AG10803 (cell line): ENCODE data around the gene ZNF275.
"Not testable (repeated sequence)": the region's sequence is repeated elsewhere in the genome, so short reads cannot be mapped to it uniquely, and the experiment has no call there.

Experiments
- DNase-seq: peaks from one replicate; pipeline ENCODE4 v3.0.0; 2010; ENCODE audit warnings: low read depth
- H3K4me3 ChIP-seq: 2 replicates; pipeline ENCODE4 v1.5.1; 2011; ENCODE audit warnings: mild to moderate bottlenecking, low read length, control low read depth
- TF ChIP-seq, protein P1 (sequence below): conservative IDR thresholded peaks from 2 replicates; pipeline ENCODE4 v1.5.1; 2011; ENCODE audit warnings: mild to moderate bottlenecking, low read length, control low read depth, inconsistent platforms

ZNF275 gene

DNA sequence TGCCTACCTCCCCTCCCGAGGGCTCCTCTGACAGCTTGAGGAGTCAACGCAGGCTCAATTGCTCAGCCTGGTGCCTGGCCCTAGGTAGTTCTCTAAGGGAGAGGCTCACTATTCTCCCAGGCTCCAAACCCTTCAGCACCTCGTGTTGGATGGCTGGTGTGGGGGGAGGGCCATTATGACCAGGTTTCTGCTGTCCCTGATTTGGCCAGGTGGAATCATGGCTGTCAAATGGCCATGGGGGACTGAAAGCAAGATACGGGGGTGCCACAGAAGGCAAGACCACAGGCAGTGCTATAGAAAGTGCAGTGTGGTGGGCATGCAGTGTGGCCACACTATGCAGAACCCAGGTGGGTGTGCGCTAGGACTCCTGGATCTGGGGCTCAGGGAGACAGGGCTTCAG is 21.9 kb upstream of the ZNF275 start:
- no peak for DNase-seq
- no peak overlapping the region for H3K4me3 ChIP-seq
- TF ChIP-seq, protein P1, sequence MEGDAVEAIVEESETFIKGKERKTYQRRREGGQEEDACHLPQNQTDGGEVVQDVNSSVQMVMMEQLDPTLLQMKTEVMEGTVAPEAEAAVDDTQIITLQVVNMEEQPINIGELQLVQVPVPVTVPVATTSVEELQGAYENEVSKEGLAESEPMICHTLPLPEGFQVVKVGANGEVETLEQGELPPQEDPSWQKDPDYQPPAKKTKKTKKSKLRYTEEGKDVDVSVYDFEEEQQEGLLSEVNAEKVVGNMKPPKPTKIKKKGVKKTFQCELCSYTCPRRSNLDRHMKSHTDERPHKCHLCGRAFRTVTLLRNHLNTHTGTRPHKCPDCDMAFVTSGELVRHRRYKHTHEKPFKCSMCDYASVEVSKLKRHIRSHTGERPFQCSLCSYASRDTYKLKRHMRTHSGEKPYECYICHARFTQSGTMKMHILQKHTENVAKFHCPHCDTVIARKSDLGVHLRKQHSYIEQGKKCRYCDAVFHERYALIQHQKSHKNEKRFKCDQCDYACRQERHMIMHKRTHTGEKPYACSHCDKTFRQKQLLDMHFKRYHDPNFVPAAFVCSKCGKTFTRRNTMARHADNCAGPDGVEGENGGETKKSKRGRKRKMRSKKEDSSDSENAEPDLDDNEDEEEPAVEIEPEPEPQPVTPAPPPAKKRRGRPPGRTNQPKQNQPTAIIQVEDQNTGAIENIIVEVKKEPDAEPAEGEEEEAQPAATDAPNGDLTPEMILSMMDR = no peak

GRCh38 chrX:153312842-153313241 is 21.1 kb upstream of the ZNF275 start:
- TF ChIP-seq, protein P1 = no peak
- no peak for DNase-seq
- H3K4me3 ChIP-seq = no peak overlapping the region

DNA sequence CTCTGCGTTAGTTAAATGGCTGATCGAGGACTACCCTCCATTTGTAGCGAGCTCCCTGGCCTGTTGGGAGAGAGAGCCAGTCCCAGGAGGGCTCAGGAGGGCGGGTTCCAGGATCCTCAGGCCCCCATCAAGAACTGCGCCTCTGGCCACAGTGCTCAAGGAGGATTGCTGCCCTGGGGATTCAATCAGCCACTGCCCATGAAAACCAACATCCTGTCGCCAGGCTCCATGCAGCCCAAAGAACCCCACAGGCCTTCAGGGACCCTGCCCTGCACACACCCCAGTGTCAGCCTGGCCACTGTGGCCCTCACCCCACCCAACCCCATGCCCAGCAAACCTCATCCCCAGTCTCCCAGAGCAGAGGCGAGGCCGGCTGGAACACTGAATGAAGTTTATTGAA is 16.6 kb upstream of the ZNF275 start:
- no peak overlapping the region for H3K4me3 ChIP-seq
- no peak for DNase-seq
- TF ChIP-seq, protein P1 = no peak

DNA sequence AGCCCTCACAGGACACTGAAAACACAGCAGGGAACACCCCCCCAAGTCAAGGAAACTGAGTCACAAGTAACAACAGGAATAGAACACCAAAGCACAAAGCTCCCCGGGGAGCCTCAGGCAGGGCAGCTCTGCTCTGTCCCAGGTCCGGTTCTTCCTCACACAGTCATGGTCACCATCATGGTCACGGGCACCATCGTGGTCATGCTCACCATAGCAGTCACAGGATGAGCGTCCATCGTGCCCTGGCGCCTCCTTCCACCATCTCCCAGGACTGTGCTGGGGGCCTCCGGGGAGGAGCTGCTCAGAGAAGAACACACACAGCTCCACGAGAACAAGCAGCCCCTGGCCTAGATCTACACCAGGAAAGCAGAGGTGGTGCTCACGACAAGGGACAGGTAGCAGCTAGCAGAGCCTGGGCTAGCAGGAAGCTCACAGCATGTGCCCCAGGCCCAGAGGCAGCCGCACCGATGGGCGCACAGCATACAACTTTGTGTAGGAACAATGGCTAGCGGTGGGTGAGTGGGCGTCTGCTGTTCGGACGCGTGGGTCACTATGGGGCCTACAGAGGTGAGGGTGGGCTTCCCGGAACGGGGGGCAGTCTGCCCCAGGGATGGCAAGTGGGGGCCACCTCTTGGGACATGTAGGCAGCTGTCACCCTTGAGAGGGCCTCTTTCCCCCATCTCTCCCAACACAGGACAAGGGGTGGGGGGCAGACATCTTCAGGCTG is 15.8 kb upstream of the ZNF275 start:
- TF ChIP-seq, protein P1 = no peak
- DNase-seq = no peak
- H3K4me3 ChIP-seq = no peak overlapping the region

GRCh38 chrX:153318811-153319210 is 15.1 kb upstream of the ZNF275 start:
- H3K4me3 ChIP-seq = no peak overlapping the region
- DNase-seq = no peak
- TF ChIP-seq, protein P1 = no peak

DNA sequence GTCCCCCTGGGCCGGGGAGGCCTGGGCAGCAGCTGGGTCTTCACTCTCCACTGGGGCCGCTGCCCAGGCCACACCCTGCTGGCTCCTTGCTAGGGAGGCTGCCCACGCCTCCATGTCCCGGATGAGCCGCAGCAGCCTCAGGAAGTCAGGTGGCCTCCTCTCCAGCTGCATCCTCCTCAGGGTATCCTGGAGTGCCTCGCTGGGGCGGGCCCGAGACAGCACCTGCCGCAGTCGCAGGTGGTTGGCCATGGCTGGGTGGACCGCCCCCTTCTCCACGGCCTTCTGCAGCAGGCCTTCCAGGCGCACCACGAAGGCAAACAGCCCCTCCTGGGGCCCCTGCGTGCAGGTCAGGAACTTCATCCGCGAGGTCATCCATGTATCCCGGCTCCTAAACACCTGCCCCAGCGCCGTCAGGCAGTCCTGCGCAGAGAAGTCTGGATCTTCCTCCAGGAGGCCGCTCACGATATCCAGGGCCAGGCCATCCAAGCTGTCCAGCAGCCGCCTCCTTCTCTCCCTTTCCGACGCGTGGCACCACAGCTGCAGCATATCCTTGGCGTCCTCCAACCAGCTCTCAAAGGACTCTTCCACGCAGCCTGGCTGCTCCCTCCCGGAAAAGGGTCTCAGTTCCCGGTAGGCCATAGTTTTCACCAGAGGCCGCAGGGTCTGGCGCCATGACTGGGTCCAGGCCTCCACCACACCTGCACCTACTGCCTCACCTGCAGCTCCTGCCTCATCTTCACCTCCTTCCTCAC is 14.5 kb upstream of the ZNF275 start:
- no peak overlapping the region for H3K4me3 ChIP-seq
- no peak for DNase-seq
- TF ChIP-seq, protein P1 = no peak

GRCh38 chrX:153320047-153320443 is 13.9 kb upstream of the ZNF275 start:
- H3K4me3 ChIP-seq, DNase-seq: not testable (repeated sequence)
